ENCODE data around the gene AREL1. TPM values are rescaled to one million over a fixed set of nuclear protein-coding genes. Genes with fewer than 3 reads are reported as not detected.
A peak's percentile ranks its signal among the peaks of the same experiment; 100 is the strongest.

Gene AREL1
- total and polyA plus RNA-seq, 2 donors (not counting 3 experiments of a cell fraction or from before 2014, with no cell fraction given), result 46.4 to 67.2 TPM

- intact Hi-C loops (cut with micrococcal nuclease) (no loop called here), dilution Hi-C loops (cut with MboI; ENCODE audit: extremely low pct_ligation_motif_present, low sequenced_read_pairs) (no loop called here)
- Histone ChIP-seq H3K4me1 (ENCODE audit: control insufficient read depth, extremely low read depth, insufficient read depth, low read length) (peaks cover 32% of the 10 kb centered on the region), H3K27me3 (ENCODE audit: control insufficient read depth in 2 of 2, insufficient read depth in 2 of 2, low read length in 2 of 2) (no peaks in the 10 kb centered on the region), H3K9ac (replicated peaks; ENCODE audit: extremely low read depth, insufficient read depth, low read length) (no peak overlapping the region), H3K9me1 (replicated peaks; ENCODE audit: control insufficient read depth, extremely low read depth, insufficient read depth, low read length) (no peaks in the 10 kb centered on the region), H3K4me2 (ENCODE audit: insufficient read depth, low read length) (no peak overlapping the region), H4K20me1 (replicated peaks; ENCODE audit: control insufficient read depth, extremely low read depth, insufficient read depth, low read length) (no peaks in the 10 kb centered on the region), H3K36me3 (ENCODE audit: control insufficient read depth in 2 of 2, extremely low read depth in 1 of 2, insufficient read depth in 2 of 2, low read length in 2 of 2) (peaks cover 20 to 25% of the 10 kb centered on the region in 2 experiments), H3K27ac (ENCODE audit: insufficient read depth, low read depth, low read length) (peak overlapping the region; percentile 86), H3K9me3 (replicated peaks; ENCODE audit: control insufficient read depth, insufficient read depth, low read length) (no peaks in the 10 kb centered on the region), H3K79me2 (ENCODE audit: control insufficient read depth, insufficient read depth, low read length) (no peaks in the 10 kb centered on the region), H3K4me3 (replicated peaks in 1 of 3; ENCODE audit: insufficient read depth in 1 of 3, low read depth in 1 of 3, low read length in 3 of 3) (no peak overlapping the region), H2AFZ (ENCODE audit: low read depth, low read length) (no peak overlapping the region)
- ChIA-PET POLR2A (no interaction called here), CTCF (interaction anchor here (1.1 to 2.7 kb wide), 3 partner anchors 14 to 52 kb away, joined by 4 to 14 read pairs (median 5); partner anchors contain the start of gene LTBP2)
- DNase-seq (ENCODE audit: low read depth, low spot score) (no peak), FAIRE-seq (no peak)
- no peak for TF ChIP-seq FOS (IDR thresholded peaks at IDR 0.05; ENCODE audit: borderline replicate concordance, insufficient read depth, low read length)
- no peak for TF ChIP-seq POLR2A (IDR thresholded peaks at IDR 0.05; ENCODE audit: low read depth, low read length)
- BruUV-seq (replicated peaks), result no TSS peak
Observed at GRCh38 chr14:74660863-74661262, 52.0 kb downstream of the AREL1 start.

- POLR2A ChIA-PET, result no interaction called here
- Histone ChIP-seq H3K9me3 (replicated peaks; ENCODE audit: control insufficient read depth, insufficient read depth, low read length) (no peaks in the 10 kb centered on the region), H3K27me3 (ENCODE audit: control insufficient read depth in 2 of 2, insufficient read depth in 2 of 2, low read length in 2 of 2) (no peaks in the 10 kb centered on the region), H3K4me1 (ENCODE audit: control insufficient read depth, extremely low read depth, insufficient read depth, low read length) (peaks cover 32% of the 10 kb centered on the region), H2AFZ (ENCODE audit: low read depth, low read length) (no peak overlapping the region), H4K20me1 (replicated peaks; ENCODE audit: control insufficient read depth, extremely low read depth, insufficient read depth, low read length) (no peaks in the 10 kb centered on the region), H3K4me2 (ENCODE audit: insufficient read depth, low read length) (no peak overlapping the region), H3K79me2 (ENCODE audit: control insufficient read depth, insufficient read depth, low read length) (no peaks in the 10 kb centered on the region), H3K36me3 (ENCODE audit: control insufficient read depth in 2 of 2, extremely low read depth in 1 of 2, insufficient read depth in 2 of 2, low read length in 2 of 2) (peaks cover 17 to 22% of the 10 kb centered on the region in 2 experiments), H3K9ac (replicated peaks; ENCODE audit: extremely low read depth, insufficient read depth, low read length) (peak overlapping the region; percentile 24), H3K27ac (ENCODE audit: insufficient read depth, low read depth, low read length) (peak overlapping the region; percentile 86), H3K9me1 (replicated peaks; ENCODE audit: control insufficient read depth, extremely low read depth, insufficient read depth, low read length) (no peaks in the 10 kb centered on the region), H3K4me3 (replicated peaks in 1 of 3; ENCODE audit: insufficient read depth in 1 of 3, low read depth in 1 of 3, low read length in 3 of 3) (no peak overlapping the region)
- DNase-seq (ENCODE audit: low read depth, low spot score), result peak; percentile 31
- CTCF ChIA-PET, result interaction anchor here (0.6 to 2.7 kb wide), 5 partner anchors 7 to 51 kb away, joined by 4 to 14 read pairs (median 5); partner anchors contain the start of gene LTBP2
- TF ChIP-seq CTCF (IDR thresholded peaks at IDR 0.05; ENCODE audit: extremely low read depth in 1 of 2, insufficient read depth in 1 of 2, low read depth in 1 of 2, low read length in 2 of 2) (no peak), GATA2 (IDR thresholded peaks at IDR 0.05; ENCODE audit: insufficient read depth, insufficient read length, low read depth, low read length) (no peak), FOS (IDR thresholded peaks at IDR 0.05; ENCODE audit: borderline replicate concordance, insufficient read depth, low read length) (peak; percentile 20), MAX (IDR thresholded peaks at IDR 0.05; ENCODE audit: insufficient read depth, insufficient read length) (no peak), POLR2AphosphoS5 (IDR thresholded peaks at IDR 0.05; ENCODE audit: insufficient read depth, low read depth, low read length) (no peak), EZH2 (IDR thresholded peaks at IDR 0.05; ENCODE audit: borderline replicate concordance, low read depth, low read length, severe bottlenecking) (no peak), POLR2A (IDR thresholded peaks at IDR 0.05; ENCODE audit: low read depth, low read length) (no peak), MYC (IDR thresholded peaks at IDR 0.05; ENCODE audit: low read depth, low read length) (no peak)
- no TSS peak for BruUV-seq (replicated peaks)
- dilution Hi-C loops (cut with MboI; ENCODE audit: extremely low pct_ligation_motif_present, low sequenced_read_pairs), result no loop called here
- intact Hi-C loops (cut with micrococcal nuclease), result no loop called here
- peak; percentile 77 for FAIRE-seq
Observed at GRCh38 chr14:74660167-74660566, 52.7 kb downstream of the AREL1 start.
